Keratinocyte (primary cell): ENCODE measurements around the gene ACOT7. TPM values are rescaled to one million over a fixed set of nuclear protein-coding genes. Genes with fewer than 3 reads are reported as not detected.

Experiments
- DNase-seq: peaks from one replicate; pipeline ENCODE4 v3.0.0-alpha.2; 2011; ENCODE audit warnings: low read depth, missing footprints, low spot score
- FAIRE-seq: peaks from 2 replicates; lab custom pipeline; 2011; peaks lifted over from hg19 to GRCh38; lab: Jason Lieb, UNC
- H2AFZ ChIP-seq: 2 replicates; pipeline ENCODE4 v1.6.0; 2012; ENCODE audit warnings: low read length, control low read depth, inconsistent platforms; ENCODE audit not compliant: control insufficient read depth
- H3K27ac ChIP-seq: 2 replicates; pipeline ENCODE4 v1.5.1; 2011; ENCODE audit warnings: low read length; ENCODE audit not compliant: control insufficient read depth, insufficient read depth
- H3K27me3 ChIP-seq: 3 replicates; pipeline ENCODE4 v1.6.0; 2011; ENCODE audit warnings: low read length; ENCODE audit not compliant: control insufficient read depth, insufficient read depth; ENCODE audit errors: extremely low read depth
- H3K36me3 ChIP-seq, 2 experiments: 2 replicates in 1 of 2; 3 replicates in 1 of 2; pipeline ENCODE4 v1.5.1; 2011; ENCODE audit warnings: low read length in 2 of 2, mild to moderate bottlenecking in 1 of 2; ENCODE audit not compliant: control insufficient read depth in 2 of 2, insufficient read depth in 2 of 2; ENCODE audit errors: extremely low read depth in 1 of 2
- H3K4me1 ChIP-seq: 3 replicates; pipeline ENCODE4 v1.5.1; 2011; ENCODE audit warnings: low read length; ENCODE audit not compliant: control insufficient read depth, insufficient read depth; ENCODE audit errors: extremely low read depth
- H3K4me2 ChIP-seq: 3 replicates; pipeline ENCODE4 v1.6.0; 2011; ENCODE audit warnings: low read depth, low read length; ENCODE audit not compliant: control insufficient read depth, insufficient read depth; ENCODE audit errors: extremely low read depth
- H3K4me3 ChIP-seq, 3 experiments: fragments of 200-600 bp in 1 of 3; sonication (generic) in 1 of 3; 2 replicates in 2 of 3; 3 replicates in 1 of 3; pipeline ENCODE4 v1.5.1; 2011 to 2016; ENCODE audit warnings: low read length in 3 of 3, mild to moderate bottlenecking in 3 of 3, control low read depth in 2 of 3, inconsistent platforms in 1 of 3, low read depth in 1 of 3, mixed read lengths in 1 of 3, mixed run types in 1 of 3, moderate library complexity in 1 of 3; ENCODE audit not compliant: control insufficient read depth in 2 of 3, insufficient read depth in 2 of 3; ENCODE audit errors: extremely low read depth in 1 of 3
- H3K79me2 ChIP-seq: 2 replicates; pipeline ENCODE4 v1.6.0; 2012; ENCODE audit warnings: low read length; ENCODE audit not compliant: control insufficient read depth, insufficient read depth
- H3K9ac ChIP-seq: 3 replicates; pipeline ENCODE4 v1.6.0; 2011; ENCODE audit warnings: low read length; ENCODE audit not compliant: control insufficient read depth, insufficient read depth; ENCODE audit errors: extremely low read depth
- H3K9me1 ChIP-seq: 3 replicates; pipeline ENCODE4 v1.6.0; 2011; ENCODE audit warnings: low read length; ENCODE audit not compliant: control insufficient read depth, insufficient read depth; ENCODE audit errors: extremely low read depth
- H3K9me3 ChIP-seq: 2 replicates; pipeline ENCODE4 v1.5.1; 2012; ENCODE audit warnings: low read depth, low read length; ENCODE audit not compliant: control insufficient read depth
- H4K20me1 ChIP-seq: 3 replicates; pipeline ENCODE4 v1.6.0; 2011; ENCODE audit warnings: low read length; ENCODE audit not compliant: control insufficient read depth, insufficient read depth; ENCODE audit errors: extremely low read depth
- EZH2 ChIP-seq: IDR thresholded peaks from one replicate; pipeline ENCODE4 v1.6.1; 2012; ENCODE audit warnings: inconsistent platforms, mild to moderate bottlenecking, low read length, moderate library complexity
- dilution Hi-C: fragments of 300-500 bp; cut with MboI; formaldehyde crosslinking; loops from one replicate; pipeline ENCODE4 v1.7.0; 2020; ENCODE audit warnings: low sequenced_read_pairs; ENCODE audit not compliant: extremely low pct_ligation_motif_present
- polyA plus RNA-seq, 5 experiments: library from polyadenylated mRNA; depleted of rRNA in 3 of 5; stranded (reverse) in 3 of 5; stranded (forward) in 1 of 5; unstranded in 1 of 5; fragments of >200 nt; gene quantifications; 1 replicate in 1 of 5; 2 replicates in 3 of 5; 3 replicates in 1 of 5; pipeline versions ENCODE4 v1.2.1 to v1.2.3, GENCODE V29; 2011 to 2012; ENCODE audit warnings: missing spikeins in 2 of 5, low read depth in 1 of 5, low replicate concordance in 1 of 5
- TF ChIP-seq, protein P1 (sequence below), 3 experiments: IDR thresholded peaks in 1 of 3; conservative IDR thresholded peaks in 1 of 3; optimal IDR thresholded peaks in 1 of 3; 2 replicates in 2 of 3; 3 replicates in 1 of 3; pipeline versions ENCODE3 to v1.5.1; 2011; ENCODE audit warnings: low read length in 3 of 3, mild to moderate bottlenecking in 3 of 3, moderate library complexity in 2 of 3, control low read depth in 1 of 3, inconsistent platforms in 1 of 3; ENCODE audit not compliant: insufficient read depth in 2 of 3; ENCODE audit errors: extremely low read depth in 1 of 3

The ACOT7 gene
- polyA plus RNA-seq, 1 donor (not counting 4 experiments of a cell fraction or from before 2014, with no cell fraction given), result 226 TPM

DNA sequence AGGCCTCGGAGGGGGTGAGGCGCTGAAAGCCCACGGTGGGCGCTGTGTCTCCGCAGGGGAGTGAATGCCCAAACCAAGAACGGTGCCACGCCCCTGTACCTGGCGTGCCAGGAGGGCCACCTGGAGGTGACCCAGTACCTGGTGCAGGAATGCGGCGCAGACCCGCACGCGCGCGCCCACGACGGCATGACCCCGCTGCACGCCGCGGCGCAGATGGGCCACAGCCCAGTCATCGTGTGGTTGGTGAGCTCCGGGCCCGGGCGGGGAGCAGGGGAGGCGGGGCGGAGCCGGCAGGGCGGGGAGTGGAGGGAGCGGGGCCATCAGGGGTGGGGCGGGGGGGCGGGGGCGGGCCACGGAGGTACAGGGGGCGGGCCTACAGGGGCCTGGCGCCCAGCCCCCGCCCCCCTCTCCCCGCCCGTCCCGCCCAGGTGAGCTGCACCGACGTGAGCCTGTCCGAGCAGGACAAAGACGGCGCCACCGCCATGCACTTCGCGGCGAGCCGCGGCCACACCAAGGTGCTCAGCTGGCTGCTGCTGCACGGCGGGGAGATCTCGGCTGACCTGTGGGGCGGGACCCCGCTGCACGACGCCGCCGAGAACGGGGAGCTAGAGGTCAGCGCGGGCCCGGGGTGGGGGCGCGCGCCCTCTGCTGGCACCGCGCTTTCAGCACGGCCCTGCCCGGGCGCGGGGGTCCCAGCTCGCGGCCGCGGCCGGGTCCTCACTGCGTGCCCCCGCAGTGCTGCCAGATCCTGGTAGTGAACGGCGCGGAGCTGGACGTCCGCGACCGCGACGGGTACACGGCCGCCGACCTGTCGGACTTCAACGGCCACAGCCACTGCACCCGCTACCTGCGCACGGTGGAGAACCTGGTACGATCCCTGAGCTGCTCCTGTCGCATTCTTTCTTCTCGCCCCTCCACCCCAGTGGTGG is 46.9 kb upstream of the ACOT7 start:
- no peak overlapping the region for H3K4me2 ChIP-seq
- H3K9me3 ChIP-seq, result no peaks in the 10 kb centered on the region
- no peak overlapping the region for H3K9ac ChIP-seq
- H2AFZ ChIP-seq, result no peak overlapping the region
- no peak overlapping the region for H3K4me3 ChIP-seq
- H4K20me1 ChIP-seq, result no peaks in the 10 kb centered on the region
- FAIRE-seq (no peak), DNase-seq (no peak)
- dilution Hi-C loops, result no loop called here
- H3K36me3 ChIP-seq, result no peaks in the 10 kb centered on the region
- no peaks in the 10 kb centered on the region for H3K27me3 ChIP-seq
- no peaks in the 10 kb centered on the region for H3K4me1 ChIP-seq
- no peaks in the 10 kb centered on the region for H3K79me2 ChIP-seq
- H3K27ac ChIP-seq, result no peak overlapping the region
- no peak for TF ChIP-seq EZH2
- TF ChIP-seq, protein P1, sequence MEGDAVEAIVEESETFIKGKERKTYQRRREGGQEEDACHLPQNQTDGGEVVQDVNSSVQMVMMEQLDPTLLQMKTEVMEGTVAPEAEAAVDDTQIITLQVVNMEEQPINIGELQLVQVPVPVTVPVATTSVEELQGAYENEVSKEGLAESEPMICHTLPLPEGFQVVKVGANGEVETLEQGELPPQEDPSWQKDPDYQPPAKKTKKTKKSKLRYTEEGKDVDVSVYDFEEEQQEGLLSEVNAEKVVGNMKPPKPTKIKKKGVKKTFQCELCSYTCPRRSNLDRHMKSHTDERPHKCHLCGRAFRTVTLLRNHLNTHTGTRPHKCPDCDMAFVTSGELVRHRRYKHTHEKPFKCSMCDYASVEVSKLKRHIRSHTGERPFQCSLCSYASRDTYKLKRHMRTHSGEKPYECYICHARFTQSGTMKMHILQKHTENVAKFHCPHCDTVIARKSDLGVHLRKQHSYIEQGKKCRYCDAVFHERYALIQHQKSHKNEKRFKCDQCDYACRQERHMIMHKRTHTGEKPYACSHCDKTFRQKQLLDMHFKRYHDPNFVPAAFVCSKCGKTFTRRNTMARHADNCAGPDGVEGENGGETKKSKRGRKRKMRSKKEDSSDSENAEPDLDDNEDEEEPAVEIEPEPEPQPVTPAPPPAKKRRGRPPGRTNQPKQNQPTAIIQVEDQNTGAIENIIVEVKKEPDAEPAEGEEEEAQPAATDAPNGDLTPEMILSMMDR (optimal IDR thresholded peaks at IDR 0.05 in 1 of 3, IDR thresholded peaks at IDR 0.05 in 1 of 3, conservative IDR thresholded peaks at IDR 0.05 in 1 of 3; ENCODE audit: extremely low read depth in 1 of 3, insufficient read depth in 2 of 3, low read length in 3 of 3), result peak in 1 of 3 experiments; percentile 8
- no peaks in the 10 kb centered on the region for H3K9me1 ChIP-seq

DNA sequence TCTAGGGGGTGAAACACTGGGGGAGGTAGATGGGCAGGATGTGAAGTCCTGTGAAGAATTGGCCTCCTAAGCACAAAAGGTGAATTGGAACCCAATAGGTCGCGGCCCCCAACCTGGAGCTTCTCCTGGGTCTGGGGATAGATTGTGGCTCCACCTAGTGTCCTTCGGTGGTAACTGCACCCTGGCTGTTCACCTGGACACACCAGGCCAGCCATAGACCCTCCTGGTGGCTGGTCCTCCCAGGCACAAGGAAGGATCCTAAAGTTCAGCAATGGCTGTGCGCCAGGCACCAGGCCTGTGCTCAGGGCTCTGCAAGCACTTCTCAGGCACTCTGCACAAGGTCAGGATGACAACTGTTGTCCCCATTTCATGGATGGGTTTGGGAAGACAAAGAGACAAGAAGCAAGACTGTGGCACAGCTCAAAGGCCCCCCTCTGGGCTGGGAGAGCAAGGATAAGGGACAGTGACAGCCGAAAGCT is 44.5 kb upstream of the ACOT7 start:
- Histone ChIP-seq H3K27ac (no peak overlapping the region), H3K9me1 (no peaks in the 10 kb centered on the region), H3K4me3 (no peak overlapping the region), H3K27me3 (no peaks in the 10 kb centered on the region), H2AFZ (no peak overlapping the region), H3K9me3 (no peaks in the 10 kb centered on the region), H3K79me2 (no peaks in the 10 kb centered on the region), H3K36me3 (no peaks in the 10 kb centered on the region), H3K4me2 (no peak overlapping the region), H3K4me1 (no peaks in the 10 kb centered on the region), H3K9ac (no peak overlapping the region), H4K20me1 (no peaks in the 10 kb centered on the region)
- peak; percentile 55 for FAIRE-seq
- dilution Hi-C loops, result no loop called here
- DNase-seq, result no peak
- no peak for TF ChIP-seq EZH2
- TF ChIP-seq, protein P1 (optimal IDR thresholded peaks at IDR 0.05 in 1 of 3, IDR thresholded peaks at IDR 0.05 in 1 of 3, conservative IDR thresholded peaks at IDR 0.05 in 1 of 3; ENCODE audit: extremely low read depth in 1 of 3, insufficient read depth in 2 of 3, low read length in 3 of 3), result peak; percentile 83 to 94 (median 89)
